HEK293 (cell line): ENCODE data around the gene CYP27C1.
A peak's percentile ranks its signal among the peaks of the same experiment; 100 is the strongest.

Experiments used
- CTCF ChIA-PET: fragments of 350-600 bp; formaldehyde crosslinking; extraction: SDS; loops from one replicate; lab custom pipeline; 2021; ENCODE audit warnings: antibody characterized with exemption; lab: Yijun Ruan, JAX
- POLR2A ChIA-PET: fragments of 300-600 bp; formaldehyde crosslinking; extraction: SDS; loops from one replicate; lab custom pipeline; 2020; ENCODE audit warnings: antibody characterized with exemption, inconsistent platforms; lab: Yijun Ruan, JAX
- H3K27ac ChIP-seq: fragments of 200-500 bp; sonication (Bioruptor generic); 2 replicates; pipeline ENCODE4 v1.5.1; 2014; ENCODE audit warnings: low read depth, low read length, control low read depth, inconsistent platforms; ENCODE audit errors: extremely low read depth
- H3K36me3 ChIP-seq, 2 experiments: fragments of 200-500 bp in 1 of 2; sonication (Bioruptor generic) in 1 of 2; 1 replicate in 1 of 2; 2 replicates in 1 of 2; pipeline ENCODE4 v1.5.1; 2014 to 2017; ENCODE audit warnings: inconsistent platforms in 2 of 2, low read length in 2 of 2; ENCODE audit not compliant: control insufficient read depth in 2 of 2, insufficient read depth in 1 of 2
- H3K4me1 ChIP-seq: fragments of 200-500 bp; sonication (Bioruptor generic); 2 replicates; pipeline ENCODE4 v1.5.1; 2014; ENCODE audit warnings: mild to moderate bottlenecking, low read length, inconsistent platforms; ENCODE audit not compliant: control insufficient read depth, insufficient read depth
- H3K4me3 ChIP-seq: 2 replicates; pipeline ENCODE4 v1.5.1; 2011; ENCODE audit warnings: low read depth, mild to moderate bottlenecking, control low read depth, low read length, moderate library complexity
- H3K9me3 ChIP-seq: fragments of 200-500 bp; sonication (Bioruptor generic); 2 replicates; pipeline ENCODE4 v1.5.1; 2014; ENCODE audit warnings: low read depth, low read length, inconsistent platforms; ENCODE audit not compliant: control insufficient read depth, insufficient read depth
- GLIS1 ChIP-seq: fragments of 450-650 bp; formaldehyde crosslinking; IDR thresholded peaks from 2 replicates; pipeline ENCODE4 v1.5.1; 2016; ENCODE audit warnings: missing biosample characterization, missing genetic modification characterization
- KLF7 ChIP-seq: fragments of 450-650 bp; formaldehyde crosslinking; IDR thresholded peaks from 2 replicates; pipeline ENCODE4 v1.5.1; 2016; ENCODE audit warnings: missing biosample characterization, missing genetic modification characterization, borderline replicate concordance
- KLF8 ChIP-seq: fragments of 450-650 bp; formaldehyde crosslinking; IDR thresholded peaks from 2 replicates; pipeline ENCODE4 v1.5.1; 2016; ENCODE audit warnings: missing biosample characterization, missing genetic modification characterization
- MEIS1 ChIP-seq: sonication (generic); formaldehyde crosslinking; IDR thresholded peaks from 2 replicates; pipeline ENCODE4 v1.8.1; 2022; ENCODE audit warnings: missing genetic modification reagents, mild to moderate bottlenecking, borderline replicate concordance
- MYNN ChIP-seq: fragments of 450-650 bp; formaldehyde crosslinking; IDR thresholded peaks from 2 replicates; pipeline ENCODE4 v1.5.1; 2016; ENCODE audit warnings: missing biosample characterization, missing genetic modification characterization, borderline replicate concordance
- ZEB2 ChIP-seq: fragments of 450-650 bp; formaldehyde crosslinking; IDR thresholded peaks from 2 replicates; pipeline ENCODE4 v1.5.1; 2016; ENCODE audit warnings: missing biosample characterization, missing genetic modification characterization
- ZNF140 ChIP-seq: fragments of 450-650 bp; formaldehyde crosslinking; IDR thresholded peaks from 2 replicates; pipeline ENCODE4 v1.5.1; 2016; ENCODE audit warnings: missing biosample characterization, missing genetic modification characterization
- ZNF221 ChIP-seq: fragments of 450-650 bp; formaldehyde crosslinking; IDR thresholded peaks from 2 replicates; pipeline ENCODE4 v1.5.1; 2017; ENCODE audit warnings: missing biosample characterization, missing genetic modification characterization, borderline replicate concordance
- ZNF426 ChIP-seq: fragments of 450-650 bp; formaldehyde crosslinking; IDR thresholded peaks from 2 replicates; pipeline ENCODE4 v1.5.1; 2017; ENCODE audit warnings: missing biosample characterization, missing genetic modification characterization, mild to moderate bottlenecking, inconsistent platforms, moderate library complexity
- ZNF433 ChIP-seq: fragments of 450-650 bp; formaldehyde crosslinking; IDR thresholded peaks from 2 replicates; pipeline ENCODE4 v1.5.1; 2016; ENCODE audit warnings: missing biosample characterization, missing genetic modification characterization, low read depth
- ZNF529 ChIP-seq: fragments of 450-650 bp; formaldehyde crosslinking; IDR thresholded peaks from 2 replicates; pipeline ENCODE4 v1.5.1; 2017; ENCODE audit warnings: missing genetic modification characterization, missing biosample characterization; ENCODE audit not compliant: insufficient replicate concordance
- ZNF544 ChIP-seq: fragments of 450-650 bp; formaldehyde crosslinking; IDR thresholded peaks from 2 replicates; pipeline ENCODE4 v1.5.0; 2017; ENCODE audit warnings: missing biosample characterization, missing genetic modification characterization
- ZNF558 ChIP-seq: fragments of 450-650 bp; formaldehyde crosslinking; IDR thresholded peaks from 2 replicates; pipeline ENCODE4 v1.5.1; 2016; ENCODE audit warnings: missing biosample characterization, missing genetic modification characterization
- ZNF610 ChIP-seq: fragments of 450-650 bp; formaldehyde crosslinking; IDR thresholded peaks from 2 replicates; pipeline ENCODE4 v1.5.1; 2016; ENCODE audit warnings: missing biosample characterization, missing genetic modification characterization, borderline replicate concordance
- ZNF626 ChIP-seq: fragments of 450-650 bp; sonication (Bioruptor Pico); formaldehyde crosslinking; IDR thresholded peaks from 2 replicates; pipeline ENCODE4 v1.5.1; 2018; ENCODE audit warnings: missing biosample characterization, missing genetic modification characterization, inconsistent platforms
- ZNF76 ChIP-seq: fragments of 450-650 bp; formaldehyde crosslinking; IDR thresholded peaks from 2 replicates; pipeline ENCODE4; 2016; ENCODE audit warnings: low read depth, missing biosample characterization, missing genetic modification characterization, borderline replicate concordance
- ZSCAN16 ChIP-seq: fragments of 450-650 bp; formaldehyde crosslinking; IDR thresholded peaks from 2 replicates; pipeline ENCODE4 v1.5.1; 2016; ENCODE audit warnings: missing biosample characterization, missing genetic modification characterization
- TF ChIP-seq, protein P1 (sequence below): fragments of 450-650 bp; formaldehyde crosslinking; IDR thresholded peaks from 2 replicates; pipeline ENCODE4 v1.5.1; 2016; ENCODE audit warnings: missing biosample characterization, missing genetic modification characterization
- TF ChIP-seq, protein P2 (sequence below): fragments of 450-650 bp; formaldehyde crosslinking; IDR thresholded peaks from 2 replicates; pipeline ENCODE4 v1.5.1; 2016; ENCODE audit warnings: missing biosample characterization, missing genetic modification characterization

Gene CYP27C1

DNA sequence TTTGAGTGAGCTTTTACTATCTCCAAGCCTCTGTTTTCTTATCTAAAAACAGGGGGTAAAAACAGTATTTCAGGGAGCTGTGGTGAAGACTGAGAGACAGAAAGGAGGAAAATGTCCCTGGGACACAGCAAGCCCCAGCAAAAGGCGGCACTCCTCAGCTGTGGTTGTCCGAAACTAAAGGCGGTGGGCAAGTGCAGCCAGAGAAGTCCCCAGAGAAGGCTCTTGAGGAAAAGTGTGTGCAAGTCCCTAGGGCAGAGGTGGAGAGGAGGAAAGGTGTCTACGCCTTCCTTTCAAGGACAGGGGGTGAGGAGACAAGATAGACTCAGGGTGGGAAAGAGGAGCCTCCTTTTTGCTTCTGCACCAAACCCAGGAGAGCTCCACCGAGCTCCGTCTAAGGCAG is 45.5 kb downstream of the CYP27C1 start:
- no peak for TF ChIP-seq MYNN (tag by site-specific recombination)
- TF ChIP-seq, protein P1, sequence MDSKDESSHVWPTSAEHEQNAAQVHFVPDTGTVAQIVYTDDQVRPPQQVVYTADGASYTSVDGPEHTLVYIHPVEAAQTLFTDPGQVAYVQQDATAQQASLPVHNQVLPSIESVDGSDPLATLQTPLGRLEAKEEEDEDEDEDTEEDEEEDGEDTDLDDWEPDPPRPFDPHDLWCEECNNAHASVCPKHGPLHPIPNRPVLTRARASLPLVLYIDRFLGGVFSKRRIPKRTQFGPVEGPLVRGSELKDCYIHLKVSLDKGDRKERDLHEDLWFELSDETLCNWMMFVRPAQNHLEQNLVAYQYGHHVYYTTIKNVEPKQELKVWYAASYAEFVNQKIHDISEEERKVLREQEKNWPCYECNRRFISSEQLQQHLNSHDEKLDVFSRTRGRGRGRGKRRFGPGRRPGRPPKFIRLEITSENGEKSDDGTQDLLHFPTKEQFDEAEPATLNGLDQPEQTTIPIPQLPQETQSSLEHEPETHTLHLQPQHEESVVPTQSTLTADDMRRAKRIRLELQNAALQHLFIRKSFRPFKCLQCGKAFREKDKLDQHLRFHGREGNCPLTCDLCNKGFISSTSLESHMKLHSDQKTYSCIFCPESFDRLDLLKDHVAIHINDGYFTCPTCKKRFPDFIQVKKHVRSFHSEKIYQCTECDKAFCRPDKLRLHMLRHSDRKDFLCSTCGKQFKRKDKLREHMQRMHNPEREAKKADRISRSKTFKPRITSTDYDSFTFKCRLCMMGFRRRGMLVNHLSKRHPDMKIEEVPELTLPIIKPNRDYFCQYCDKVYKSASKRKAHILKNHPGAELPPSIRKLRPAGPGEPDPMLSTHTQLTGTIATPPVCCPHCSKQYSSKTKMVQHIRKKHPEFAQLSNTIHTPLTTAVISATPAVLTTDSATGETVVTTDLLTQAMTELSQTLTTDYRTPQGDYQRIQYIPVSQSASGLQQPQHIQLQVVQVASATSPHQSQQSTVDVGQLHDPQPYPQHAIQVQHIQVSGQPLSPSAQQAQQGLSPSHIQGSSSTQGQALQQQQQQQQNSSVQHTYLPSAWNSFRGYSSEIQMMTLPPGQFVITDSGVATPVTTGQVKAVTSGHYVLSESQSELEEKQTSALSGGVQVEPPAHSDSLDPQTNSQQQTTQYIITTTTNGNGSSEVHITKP (tag by site-specific recombination): peak; percentile 37; the same call in 1 of the 2 replicates
- Histone ChIP-seq H3K27ac (no peak overlapping the region), H3K9me3 (no peaks in the 10 kb centered on the region), H3K4me3 (no peak overlapping the region), H3K4me1 (no peaks in the 10 kb centered on the region), H3K36me3 (no peaks in the 10 kb centered on the region)
- ChIA-PET POLR2A (no interaction called here), CTCF (interaction anchor here (1.7 to 1.9 kb wide), 2 partner anchors 106 to 163 kb away, joined by 5 to 10 read pairs; no protein-coding TSS in a partner anchor)

DNA sequence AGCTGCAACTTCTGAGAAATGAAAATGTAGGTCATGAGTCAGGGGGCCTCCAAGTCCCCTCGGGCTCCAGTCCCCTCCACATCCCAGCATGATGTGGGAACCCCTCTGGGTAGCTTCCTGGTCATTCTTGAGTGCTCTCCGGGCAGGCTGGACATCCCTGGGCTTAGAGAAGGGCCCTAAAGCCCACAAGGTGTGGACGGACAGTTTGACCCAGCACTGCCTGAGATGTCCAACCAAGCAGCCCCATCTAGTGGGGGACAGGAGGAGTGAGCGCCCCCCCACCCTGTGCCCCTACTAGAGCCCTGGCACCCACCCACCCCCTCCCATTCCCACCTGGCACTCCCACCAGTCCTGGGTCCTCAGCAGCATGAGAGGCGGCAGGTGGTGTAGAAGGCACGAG is 46.0 kb downstream of the CYP27C1 start:
- Histone ChIP-seq H3K4me1 (no peaks in the 10 kb centered on the region), H3K36me3 (no peaks in the 10 kb centered on the region), H3K9me3 (no peaks in the 10 kb centered on the region), H3K4me3 (no peak overlapping the region), H3K27ac (no peak overlapping the region)
- ChIA-PET CTCF (interaction anchor here (0.7 to 1.9 kb wide), 4 partner anchors 15 to 163 kb away, joined by 4 to 10 read pairs (median 4); no protein-coding TSS in a partner anchor), POLR2A (no interaction called here)
- TF ChIP-seq KLF7 (tag by site-specific recombination): no peak
- no peak for TF ChIP-seq GLIS1 (tag by site-specific recombination)
- TF ChIP-seq ZNF626 (tag by site-specific recombination): no peak
- no peak for TF ChIP-seq ZNF529 (tag by site-specific recombination)
- TF ChIP-seq ZNF140 (tag by site-specific recombination): no peak
- TF ChIP-seq ZNF544 (tag by site-specific recombination): no peak
- TF ChIP-seq MEIS1: no peak
- no peak for TF ChIP-seq ZNF610
- TF ChIP-seq ZSCAN16: no peak
- TF ChIP-seq ZNF76: no peak
- no peak for TF ChIP-seq ZEB2
- no peak for TF ChIP-seq KLF8 (tag by site-specific recombination)
- TF ChIP-seq ZNF558 (tag by site-specific recombination): no peak
- no peak for TF ChIP-seq ZNF426 (tag by site-specific recombination)
- TF ChIP-seq ZNF221 (tag by site-specific recombination): no peak
- TF ChIP-seq, protein P2, sequence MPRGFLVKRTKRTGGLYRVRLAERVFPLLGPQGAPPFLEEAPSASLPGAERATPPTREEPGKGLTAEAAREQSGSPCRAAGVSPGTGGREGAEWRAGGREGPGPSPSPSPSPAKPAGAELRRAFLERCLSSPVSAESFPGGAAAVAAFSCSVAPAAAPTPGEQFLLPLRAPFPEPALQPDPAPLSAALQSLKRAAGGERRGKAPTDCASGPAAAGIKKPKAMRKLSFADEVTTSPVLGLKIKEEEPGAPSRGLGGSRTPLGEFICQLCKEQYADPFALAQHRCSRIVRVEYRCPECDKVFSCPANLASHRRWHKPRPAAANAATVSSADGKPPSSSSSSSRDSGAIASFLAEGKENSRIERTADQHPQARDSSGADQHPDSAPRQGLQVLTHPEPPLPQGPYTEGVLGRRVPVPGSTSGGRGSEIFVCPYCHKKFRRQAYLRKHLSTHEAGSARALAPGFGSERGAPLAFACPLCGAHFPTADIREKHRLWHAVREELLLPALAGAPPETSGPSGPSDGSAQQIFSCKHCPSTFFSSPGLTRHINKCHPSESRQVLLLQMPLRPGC (tag by site-specific recombination): no peak
- no peak for TF ChIP-seq ZNF433 (tag by site-specific recombination)
